Cardiac muscle cell (in vitro differentiated cells and primary cell): ENCODE measurements around the gene ELFN1. TPM values are rescaled to one million over a fixed set of nuclear protein-coding genes. Genes with fewer than 3 reads are reported as not detected.

Experiments
- DNase-seq, 2 donors: peaks; one replicate each; pipeline versions ENCODE4 v3.0.0 to v3.0.0-alpha.2; 2010 to 2017; ENCODE audit warnings: low read depth in 1 of 2, low spot score in 1 of 2
- H3K27ac ChIP-seq: fragments of 200-600 bp; sonication (generic); 2 replicates; pipeline ENCODE4 v1.5.1; 2016
- H3K27me3 ChIP-seq: fragments of 200-600 bp; sonication (generic); 2 replicates; pipeline ENCODE4 v1.6.0; 2016; ENCODE audit warnings: control low read depth
- H3K36me3 ChIP-seq: fragments of 200-600 bp; sonication (generic); 2 replicates; pipeline ENCODE4 v1.5.1; 2016; ENCODE audit warnings: control low read depth
- H3K4me1 ChIP-seq: fragments of 200-600 bp; sonication (generic); 2 replicates; pipeline ENCODE4 v1.8.1; 2017; ENCODE audit warnings: low read depth, mild to moderate bottlenecking, mixed run types
- H3K4me3 ChIP-seq: fragments of 200-600 bp; sonication (generic); 2 replicates; pipeline ENCODE4 v1.5.1; 2016; ENCODE audit warnings: mild to moderate bottlenecking
- H3K9me3 ChIP-seq: fragments of 200-600 bp; sonication (generic); 2 replicates; pipeline ENCODE4 v1.5.1; 2017; ENCODE audit warnings: low read depth, mild to moderate bottlenecking, control low read depth
- CTCF ChIP-seq: IDR thresholded peaks from 2 replicates; pipeline ENCODE4 v1.5.1; 2012; ENCODE audit warnings: low read depth, mild to moderate bottlenecking, low read length
- polyA plus RNA-seq: library from polyadenylated mRNA; unstranded; fragments of >200 nt; fragmentation: Nextera tagmentation; extraction: Ambion mirVana; gene quantifications from 2 replicates; pipeline ENCODE4 v1.2.1, GENCODE V29; 2016
- total RNA-seq: library from RNA; depleted of rRNA; stranded (reverse); fragments of >200 nt; gene quantifications from 2 replicates; pipeline ENCODE4 v1.2.3, GENCODE V29; 2016

ELFN1 gene
- total and polyA plus RNA-seq, 2 experiments from 2014 or later: 8.9 to 51.6 TPM

- no peak for TF ChIP-seq CTCF
- Histone ChIP-seq H3K4me1 (peaks cover 9% of the 10 kb centered on the region), H3K27ac (no peak overlapping the region), H3K36me3 (peaks cover 4% of the 10 kb centered on the region), H3K9me3 (no peaks in the 10 kb centered on the region), H3K4me3 (no peak overlapping the region), H3K27me3 (no peaks in the 10 kb centered on the region)
- DNase-seq: no peak
Observed at GRCh38 chr7:1743481-1744230, 73.6 kb downstream of the ELFN1 start.

GRCh38 chr7:1744296-1745017 lies 74.4 kb downstream of the ELFN1 start:
- no peak for TF ChIP-seq CTCF
- H3K27me3 ChIP-seq: no peaks in the 10 kb centered on the region
- DNase-seq: no peak
- H3K36me3 ChIP-seq: peaks cover 4% of the 10 kb centered on the region
- H3K4me1 ChIP-seq: peaks cover 14% of the 10 kb centered on the region
- no peaks in the 10 kb centered on the region for H3K9me3 ChIP-seq
- H3K4me3 ChIP-seq: no peak overlapping the region
- H3K27ac ChIP-seq: no peak overlapping the region

DNA sequence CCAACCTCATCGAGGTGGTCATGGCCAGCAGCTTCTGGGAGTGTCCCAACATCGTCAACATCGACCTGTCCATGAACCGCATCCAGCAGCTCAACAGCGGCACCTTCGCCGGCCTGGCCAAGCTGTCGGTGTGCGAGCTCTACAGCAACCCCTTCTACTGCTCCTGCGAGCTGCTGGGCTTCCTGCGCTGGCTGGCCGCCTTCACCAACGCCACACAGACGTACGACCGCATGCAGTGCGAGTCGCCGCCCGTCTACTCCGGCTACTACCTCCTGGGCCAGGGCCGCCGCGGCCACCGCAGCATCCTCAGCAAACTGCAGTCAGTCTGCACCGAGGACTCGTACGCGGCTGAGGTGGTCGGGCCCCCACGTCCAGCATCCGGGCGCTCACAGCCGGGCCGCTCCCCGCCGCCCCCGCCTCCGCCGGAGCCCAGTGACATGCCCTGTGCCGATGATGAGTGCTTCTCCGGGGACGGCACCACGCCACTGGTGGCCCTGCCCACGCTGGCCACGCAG lies 75.0 kb downstream of the ELFN1 start:
- H3K27me3 ChIP-seq: no peaks in the 10 kb centered on the region
- peaks cover 20% of the 10 kb centered on the region for H3K4me1 ChIP-seq
- H3K27ac ChIP-seq: no peak overlapping the region
- peaks cover 4% of the 10 kb centered on the region for H3K36me3 ChIP-seq
- no peak for TF ChIP-seq CTCF
- H3K9me3 ChIP-seq: no peaks in the 10 kb centered on the region
- no peak for DNase-seq
- H3K4me3 ChIP-seq: no peak overlapping the region

DNA sequence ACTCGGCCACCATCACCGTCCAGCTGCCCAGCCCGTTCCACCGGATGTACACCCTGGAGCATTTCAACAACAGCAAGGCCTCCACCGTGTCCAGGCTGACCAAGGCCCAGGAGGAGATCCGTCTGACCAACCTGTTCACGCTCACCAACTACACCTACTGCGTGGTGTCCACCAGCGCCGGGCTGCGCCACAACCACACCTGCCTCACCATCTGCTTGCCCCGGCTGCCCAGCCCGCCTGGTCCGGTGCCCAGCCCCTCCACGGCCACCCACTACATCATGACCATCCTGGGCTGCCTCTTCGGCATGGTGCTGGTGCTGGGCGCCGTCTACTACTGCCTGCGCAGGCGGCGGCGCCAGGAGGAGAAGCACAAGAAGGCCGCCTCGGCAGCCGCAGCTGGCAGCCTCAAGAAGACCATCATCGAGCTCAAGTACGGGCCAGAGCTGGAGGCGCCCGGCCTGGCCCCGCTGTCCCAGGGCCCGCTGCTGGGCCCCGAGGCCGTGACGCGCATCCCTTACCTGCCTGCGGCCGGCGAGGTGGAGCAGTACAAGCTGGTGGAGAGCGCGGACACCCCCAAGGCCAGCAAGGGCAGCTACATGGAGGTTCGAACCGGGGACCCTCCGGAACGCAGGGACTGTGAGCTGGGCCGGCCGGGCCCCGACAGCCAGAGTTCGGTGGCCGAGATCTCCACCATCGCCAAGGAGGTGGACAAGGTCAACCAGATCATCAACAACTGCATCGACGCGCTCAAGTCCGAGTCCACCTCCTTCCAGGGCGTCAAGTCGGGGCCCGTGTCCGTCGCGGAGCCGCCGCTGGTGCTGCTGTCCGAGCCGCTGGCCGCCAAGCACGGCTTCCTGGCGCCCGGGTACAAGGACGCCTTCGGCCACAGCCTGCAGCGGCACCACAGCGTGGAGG lies 75.8 kb downstream of the ELFN1 start:
- Histone ChIP-seq H3K27me3 (no peaks in the 10 kb centered on the region), H3K9me3 (no peaks in the 10 kb centered on the region), H3K36me3 (peaks cover 4% of the 10 kb centered on the region), H3K4me3 (no peak overlapping the region), H3K4me1 (peaks cover 26% of the 10 kb centered on the region), H3K27ac (no peak overlapping the region)
- no peak for DNase-seq
- TF ChIP-seq CTCF: no peak

- Histone ChIP-seq H3K27ac (no peak overlapping the region), H3K36me3 (peaks cover 4% of the 10 kb centered on the region), H3K9me3 (no peaks in the 10 kb centered on the region), H3K4me1 (peaks cover 33% of the 10 kb centered on the region), H3K27me3 (no peaks in the 10 kb centered on the region), H3K4me3 (no peak overlapping the region)
- DNase-seq: no peak
- TF ChIP-seq CTCF: no peak
Observed at GRCh38 chr7:1746491-1746975, 76.5 kb downstream of the ELFN1 start.
